K562 (cell line): Measurements from ENCODE around the gene ZNF618. TPM values are rescaled to one million over a fixed set of nuclear protein-coding genes. Genes with fewer than 3 reads are reported as not detected.

ENCODE experiments used
- ATAC-seq: fragments of 200-7000 bp; cut with Tn5 transposase; 3 replicates; pipeline ENCODE4 v1.9.1; 2020; ENCODE audit warnings: moderate library complexity
- BruUV-seq: library from RNA; stranded (reverse); fragments of 400-500 nt; replicated peaks from 2 replicates; lab custom pipeline; 2021; lab: Mats Ljungman, UMichigan
- CTCF ChIA-PET: fragments of 300-600 bp; formaldehyde crosslinking; extraction: SDS; loops from one replicate; lab custom pipeline; 2021; ENCODE audit warnings: low intra/inter-chr PET ratio; lab: Yijun Ruan, JAX
- POLR2A ChIA-PET: fragments of 300-600, 350-650 bp; sonication (Branson Sonifier 250); formaldehyde crosslinking; extraction: SDS; loops from one replicate; lab custom pipeline; 2021; ENCODE audit warnings: antibody characterized with exemption, inconsistent platforms; lab: Yijun Ruan, JAX
- DNase-seq, 4 experiments: peaks; one replicate each; pipeline versions ENCODE4 v3.0.0 to v3.0.0-alpha.2; 2011 to 2018; ENCODE audit warnings: low spot score in 3 of 4, mixed read lengths in 3 of 4; ENCODE audit errors: extremely low read depth in 1 of 4
- FAIRE-seq: peaks from 2 replicates; lab custom pipeline; 2011; peaks lifted over from hg19 to GRCh38; lab: Jason Lieb, UNC
- H2AFZ ChIP-seq: 2 replicates; pipeline ENCODE4 v1.6.0; 2011; ENCODE audit warnings: low read depth, low read length, control low read depth, inconsistent platforms
- H3K27ac ChIP-seq: fragments of 200-600 bp; 3 replicates; pipeline ENCODE4 v1.8.0; 2011; ENCODE audit warnings: low read depth, mild to moderate bottlenecking, control low read depth, inconsistent platforms, low read length, moderate library complexity, mixed read lengths; ENCODE audit errors: extremely low read depth
- H3K27me3 ChIP-seq, 2 experiments: fragments of 300-600 bp in 1 of 2; 2 replicates in 1 of 2; 3 replicates in 1 of 2; pipeline versions ENCODE4 v1.6.0 to v1.8.0; 2011; ENCODE audit warnings: inconsistent platforms in 2 of 2, low read length in 2 of 2, mild to moderate bottlenecking in 1 of 2, mixed read lengths in 1 of 2, moderate library complexity in 1 of 2; ENCODE audit not compliant: control insufficient read depth in 2 of 2, insufficient read depth in 2 of 2
- H3K36me3 ChIP-seq: fragments of 300-600 bp; 3 replicates; pipeline ENCODE4 v1.8.0; 2011; ENCODE audit warnings: mild to moderate bottlenecking, low read length, inconsistent platforms; ENCODE audit not compliant: control insufficient read depth, insufficient read depth
- H3K4me1 ChIP-seq, 2 experiments: fragments of 200-600 bp in 1 of 2; replicated peaks in 1 of 2; 2 replicates in 1 of 2; 3 replicates in 1 of 2; pipeline versions ENCODE4 v1.5.1 to v1.8.0; 2011; ENCODE audit warnings: inconsistent platforms in 2 of 2, low read length in 2 of 2, mild to moderate bottlenecking in 1 of 2, mixed read lengths in 1 of 2, moderate library complexity in 1 of 2; ENCODE audit not compliant: control insufficient read depth in 2 of 2, insufficient read depth in 2 of 2
- H3K4me2 ChIP-seq: 2 replicates; pipeline ENCODE4 v1.6.1; 2011; ENCODE audit warnings: low read length, control low read depth, inconsistent platforms, mixed read lengths; ENCODE audit not compliant: insufficient read depth
- H3K4me3 ChIP-seq: fragments of 200-600 bp; sonication (generic), shearing (Covaris generic); 2 replicates; pipeline ENCODE4 v1.5.1; 2016; ENCODE audit warnings: control low read depth, inconsistent platforms
- H3K79me2 ChIP-seq: fragments of 200-600 bp; 3 replicates; pipeline ENCODE4 v1.8.0; 2011; ENCODE audit warnings: low read length, inconsistent platforms; ENCODE audit not compliant: control insufficient read depth, insufficient read depth
- H3K9ac ChIP-seq, 2 experiments: 2 replicates each; pipeline versions ENCODE4 v1.6.0 to v1.6.1; 2011; ENCODE audit warnings: low read depth in 2 of 2, low read length in 2 of 2, control low read depth in 1 of 2, inconsistent platforms in 1 of 2, mild to moderate bottlenecking in 1 of 2, mixed read lengths in 1 of 2; ENCODE audit not compliant: insufficient read depth in 1 of 2
- H3K9me1 ChIP-seq: one replicate; pipeline ENCODE4 v1.6.0; 2011; ENCODE audit warnings: inconsistent platforms, mild to moderate bottlenecking, low read length, moderate library complexity; ENCODE audit not compliant: control insufficient read depth, insufficient read depth
- H3K9me3 ChIP-seq: replicated peaks from 2 replicates; pipeline ENCODE4 v1.5.1; 2011; ENCODE audit warnings: low read depth, low read length, inconsistent platforms; ENCODE audit not compliant: control insufficient read depth, insufficient read depth
- H4K20me1 ChIP-seq: replicated peaks from 2 replicates; pipeline ENCODE4 v1.6.1; 2011; ENCODE audit warnings: low read length, inconsistent platforms, mixed read lengths; ENCODE audit not compliant: control insufficient read depth, insufficient read depth
- ARNT ChIP-seq, 2 experiments: fragments of 450-650 bp; IDR thresholded peaks; 2 replicates each; pipeline ENCODE4 v1.6.1; 2016; ENCODE audit warnings: mild to moderate bottlenecking in 1 of 2
- CCNT2 ChIP-seq: IDR thresholded peaks from 2 replicates; pipeline ENCODE4 v1.6.1; 2011; ENCODE audit warnings: borderline replicate concordance, low read depth, mild to moderate bottlenecking, moderate library complexity, mixed read lengths, low read length; ENCODE audit not compliant: insufficient read length; ENCODE audit errors: extremely low read depth
- FOSL1 ChIP-seq: fragments of 200-800 bp; sonication (Bioruptor generic); conservative IDR thresholded peaks from 2 replicates; pipeline ENCODE4 v1.6.1; 2016; ENCODE audit warnings: missing genetic modification characterization, missing compliant biosample characterization
- KAT7 ChIP-seq: sonication (generic); formaldehyde crosslinking; IDR thresholded peaks from 2 replicates; pipeline ENCODE4 v1.8.0; 2022; ENCODE audit warnings: missing genetic modification reagents, mild to moderate bottlenecking, borderline replicate concordance
- MXI1 ChIP-seq: IDR thresholded peaks from 2 replicates; pipeline ENCODE4 v1.6.1; 2011; ENCODE audit warnings: low read depth, mild to moderate bottlenecking, improper control_type of control experiment, low read length
- SIN3B ChIP-seq: fragments of 450-650 bp; IDR thresholded peaks from 2 replicates; pipeline ENCODE4 v1.6.1; 2017; ENCODE audit warnings: low read depth, mild to moderate bottlenecking, moderate library complexity
- SMAD4 ChIP-seq: fragments of 250-450 bp; sonication (Bioruptor Pico); conservative IDR thresholded peaks from 2 replicates; pipeline ENCODE4 v1.8.0; 2021; ENCODE audit warnings: inconsistent platforms, mild to moderate bottlenecking, moderate library complexity
- SMARCA4 ChIP-seq: fragments of 450-650 bp; IDR thresholded peaks from 2 replicates; pipeline ENCODE4 v1.6.1; 2016
- TAF15 ChIP-seq: fragments of 200-400 bp; formaldehyde crosslinking; IDR thresholded peaks from 2 replicates; pipeline ENCODE4 v1.6.1; 2017; ENCODE audit warnings: mild to moderate bottlenecking, low read depth, low read length, moderate library complexity
- ZNF253 ChIP-seq: fragments of 250-450 bp; sonication (Bioruptor Pico); conservative IDR thresholded peaks from 2 replicates; pipeline ENCODE4 v1.6.1; 2021; ENCODE audit warnings: mild to moderate bottlenecking
- ZNF589 ChIP-seq: fragments of 200-800 bp; sonication (Bioruptor generic); IDR thresholded peaks from 2 replicates; pipeline ENCODE4 v1.6.1; 2016; ENCODE audit warnings: low read depth, missing genetic modification characterization, missing compliant biosample characterization
- WGBS: fragments of 100-300 bp; shearing (Covaris generic); methylation state at CpG from one replicate; pipeline ENCODE4 v1.1.6; 2016; ENCODE audit warnings: low coverage, mixed read lengths; ENCODE audit not compliant: insufficient coverage; ENCODE audit errors: missing lambda C conversion rate; 5-methylcytosine and 5-hydroxymethylcytosine counted together
- in situ Hi-C: fragments of 300-500 bp; cut with MboI; formaldehyde crosslinking; loops from 4 replicates; pipeline ENCODE4 v1.15.0; 2018; ENCODE audit warnings: inconsistent platforms, mixed read lengths
- intact Hi-C: fragments of 100-400 bp; cut with micrococcal nuclease; formaldehyde crosslinking; loops from 2 replicates; pipeline ENCODE4 v1.14.2; 2022
- polyA plus RNA-seq, 8 experiments: library from polyadenylated mRNA; depleted of rRNA in 4 of 8; stranded (reverse) in 5 of 8; unstranded in 3 of 8; fragments of >200 nt; fragmentation: Nextera tagmentation in 2 of 8; fragmentation: Illumina TruSeq in 1 of 8; extraction: Ambion mirVana in 2 of 8; extraction: Trizol in 1 of 8; gene quantifications; 2 replicates each; pipeline versions ENCODE4 v1.2.1 to v1.2.3, GENCODE V29; 2011 to 2014; ENCODE audit warnings: inconsistent platforms in 1 of 8, missing spikeins in 1 of 8
- total RNA-seq, 7 experiments: library from RNA; depleted of rRNA in 6 of 7; stranded (reverse); fragments of >200 nt in 6 of 7; fragmentation: Illumina TruSeq in 2 of 7; extraction: Trizol in 2 of 7; gene quantifications; 2 replicates each; pipeline versions ENCODE4 v1.2.1 to v1.2.3, GENCODE V29; 2011 to 2021; ENCODE audit warnings: low replicate concordance in 1 of 7
- TF ChIP-seq, protein P1 (sequence below): fragments of 250-450 bp; sonication (Bioruptor Pico); IDR thresholded peaks from 2 replicates; pipeline ENCODE4 v1.5.0; 2021; ENCODE audit warnings: mild to moderate bottlenecking, borderline replicate concordance

The ZNF618 gene
- total and polyA plus RNA-seq, 9 of the 15 experiments (the other 6 are each of a cell fraction or from before 2014, with no cell fraction given): 0.08 to 13.7 (median 3.4) TPM

- FAIRE-seq (no peak), DNase-seq (no peak), ATAC-seq (no peak)
- H3K4me3 ChIP-seq: no peak overlapping the region
- 0 out of 3 replicates have a peak, but pooled peaks cover 5% of the 10 kb centered on the region for H3K36me3 ChIP-seq
- H2AFZ ChIP-seq: no peak overlapping the region
- H3K4me1 ChIP-seq: no peaks in the 10 kb centered on the region
- 43% methylated on average over 13 of the region's 15 CpGs for WGBS
- no peak overlapping the region for H3K4me2 ChIP-seq
- no peak for TF ChIP-seq ZNF253 (CRISPR knock-in tag)
- no peak for TF ChIP-seq SMARCA4
- no peak for TF ChIP-seq MXI1
- TF ChIP-seq ZNF589 (CRISPR knock-in tag): no peak
- TF ChIP-seq, protein P1, sequence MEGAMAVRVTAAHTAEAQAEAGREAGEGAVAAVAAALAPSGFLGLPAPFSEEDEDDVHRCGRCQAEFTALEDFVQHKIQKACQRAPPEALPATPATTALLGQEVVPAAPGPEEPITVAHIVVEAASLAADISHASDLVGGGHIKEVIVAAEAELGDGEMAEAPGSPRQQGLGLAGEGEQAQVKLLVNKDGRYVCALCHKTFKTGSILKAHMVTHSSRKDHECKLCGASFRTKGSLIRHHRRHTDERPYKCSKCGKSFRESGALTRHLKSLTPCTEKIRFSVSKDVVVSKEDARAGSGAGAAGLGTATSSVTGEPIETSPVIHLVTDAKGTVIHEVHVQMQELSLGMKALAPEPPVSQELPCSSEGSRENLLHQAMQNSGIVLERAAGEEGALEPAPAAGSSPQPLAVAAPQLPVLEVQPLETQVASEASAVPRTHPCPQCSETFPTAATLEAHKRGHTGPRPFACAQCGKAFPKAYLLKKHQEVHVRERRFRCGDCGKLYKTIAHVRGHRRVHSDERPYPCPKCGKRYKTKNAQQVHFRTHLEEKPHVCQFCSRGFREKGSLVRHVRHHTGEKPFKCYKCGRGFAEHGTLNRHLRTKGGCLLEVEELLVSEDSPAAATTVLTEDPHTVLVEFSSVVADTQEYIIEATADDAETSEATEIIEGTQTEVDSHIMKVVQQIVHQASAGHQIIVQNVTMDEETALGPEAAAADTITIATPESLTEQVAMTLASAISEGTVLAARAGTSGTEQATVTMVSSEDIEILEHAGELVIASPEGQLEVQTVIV: no peak
- no peak for TF ChIP-seq CCNT2
- no peak for TF ChIP-seq TAF15
- no peak for TF ChIP-seq FOSL1 (tag)
- TF ChIP-seq ARNT (IDR thresholded peaks at IDR 0.05): no peak
- TF ChIP-seq SMAD4 (CRISPR knock-in tag): no peak
- TF ChIP-seq KAT7 (CRISPR knock-in tag): no peak
- no peak for TF ChIP-seq SIN3B
- ChIA-PET POLR2A (no interaction called here), CTCF (no interaction called here)
- 0 out of 2 replicates have a peak, but pooled peaks cover 5% of the 10 kb centered on the region for H4K20me1 ChIP-seq
- H3K27ac ChIP-seq: no peak overlapping the region
- H3K79me2 ChIP-seq: no peaks in the 10 kb centered on the region
- no peak overlapping the region; a peak in 1 of 4 replicates for H3K9ac ChIP-seq
- intact Hi-C loops (no loop called here), in situ Hi-C loops (no loop called here)
- no peaks in the 10 kb centered on the region for H3K27me3 ChIP-seq
- no peaks in the 10 kb centered on the region for H3K9me1 ChIP-seq
- no TSS peak for BruUV-seq
- no peaks in the 10 kb centered on the region for H3K9me3 ChIP-seq
Observed at GRCh38 chr9:113992276-113992951, 116.3 kb downstream of the ZNF618 start.
